Fibroblast of the aortic adventitia (primary cell): ENCODE data around the gene INPP1. TPM values are rescaled to one million over a fixed set of nuclear protein-coding genes. Genes with fewer than 3 reads are reported as not detected.
"Not testable (repeated sequence)": the region's sequence is repeated elsewhere in the genome, so short reads cannot be mapped to it uniquely, and the experiment has no call there.

Experiments used
- DNase-seq: peaks from one replicate; pipeline ENCODE4 v3.0.0-alpha.2; 2010; ENCODE audit warnings: low read depth
- H3K4me3 ChIP-seq: 2 replicates; pipeline ENCODE4 v1.5.1; 2011; ENCODE audit warnings: low read depth, mild to moderate bottlenecking, control low read depth, low read length, moderate library complexity
- total RNA-seq: library from RNA; depleted of rRNA; stranded (reverse); fragments of >200 nt; gene quantifications from 2 replicates; pipeline ENCODE4 v1.2.3, GENCODE V29; 2012; ENCODE audit warnings: low replicate concordance
- TF ChIP-seq, protein P1 (sequence below): IDR thresholded peaks from 2 replicates; pipeline ENCODE4 v1.5.1; 2011; ENCODE audit warnings: mild to moderate bottlenecking, low read length, control low read depth, inconsistent platforms; ENCODE audit not compliant: insufficient read depth

Gene INPP1
- total RNA-seq, 1 donor: 11.8 TPM

DNA sequence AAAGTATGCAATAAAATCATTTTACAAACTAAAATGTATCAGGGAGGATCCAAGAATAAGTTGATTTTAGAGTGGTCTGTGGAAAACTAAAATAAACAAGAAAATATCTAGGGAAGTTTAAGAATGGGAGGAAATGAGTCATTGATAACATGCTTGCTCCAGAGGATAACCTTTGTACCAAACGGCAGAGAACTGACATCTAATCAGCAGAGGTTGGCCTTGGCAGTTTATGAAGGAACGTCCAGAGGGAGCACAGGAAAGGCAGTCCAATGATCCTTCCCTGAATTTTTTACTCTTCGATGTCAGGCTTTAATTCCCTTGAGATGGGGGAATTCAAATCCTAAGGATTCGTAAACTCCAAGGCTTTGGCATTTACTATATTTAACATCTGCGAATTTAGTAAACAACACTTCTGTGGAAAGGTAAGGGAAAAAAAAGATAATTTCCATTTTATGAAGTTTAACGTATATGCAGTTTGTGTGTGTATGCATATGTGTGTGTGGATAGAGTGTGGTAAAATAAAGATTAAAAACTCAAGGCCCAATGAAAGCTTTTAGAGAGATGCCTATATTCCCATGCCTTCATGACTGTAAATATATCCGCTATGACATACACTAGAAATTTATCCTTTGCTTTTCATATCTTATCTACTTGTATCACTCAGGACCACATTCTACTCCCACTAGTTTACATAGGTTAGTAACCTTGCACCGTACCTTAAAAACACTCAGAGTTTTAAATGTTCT, 8.7 kb upstream of the INPP1 start:
- DNase-seq: peak; percentile 60
- TF ChIP-seq, protein P1, sequence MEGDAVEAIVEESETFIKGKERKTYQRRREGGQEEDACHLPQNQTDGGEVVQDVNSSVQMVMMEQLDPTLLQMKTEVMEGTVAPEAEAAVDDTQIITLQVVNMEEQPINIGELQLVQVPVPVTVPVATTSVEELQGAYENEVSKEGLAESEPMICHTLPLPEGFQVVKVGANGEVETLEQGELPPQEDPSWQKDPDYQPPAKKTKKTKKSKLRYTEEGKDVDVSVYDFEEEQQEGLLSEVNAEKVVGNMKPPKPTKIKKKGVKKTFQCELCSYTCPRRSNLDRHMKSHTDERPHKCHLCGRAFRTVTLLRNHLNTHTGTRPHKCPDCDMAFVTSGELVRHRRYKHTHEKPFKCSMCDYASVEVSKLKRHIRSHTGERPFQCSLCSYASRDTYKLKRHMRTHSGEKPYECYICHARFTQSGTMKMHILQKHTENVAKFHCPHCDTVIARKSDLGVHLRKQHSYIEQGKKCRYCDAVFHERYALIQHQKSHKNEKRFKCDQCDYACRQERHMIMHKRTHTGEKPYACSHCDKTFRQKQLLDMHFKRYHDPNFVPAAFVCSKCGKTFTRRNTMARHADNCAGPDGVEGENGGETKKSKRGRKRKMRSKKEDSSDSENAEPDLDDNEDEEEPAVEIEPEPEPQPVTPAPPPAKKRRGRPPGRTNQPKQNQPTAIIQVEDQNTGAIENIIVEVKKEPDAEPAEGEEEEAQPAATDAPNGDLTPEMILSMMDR: no peak
- H3K4me3 ChIP-seq: no peak overlapping the region

DNA sequence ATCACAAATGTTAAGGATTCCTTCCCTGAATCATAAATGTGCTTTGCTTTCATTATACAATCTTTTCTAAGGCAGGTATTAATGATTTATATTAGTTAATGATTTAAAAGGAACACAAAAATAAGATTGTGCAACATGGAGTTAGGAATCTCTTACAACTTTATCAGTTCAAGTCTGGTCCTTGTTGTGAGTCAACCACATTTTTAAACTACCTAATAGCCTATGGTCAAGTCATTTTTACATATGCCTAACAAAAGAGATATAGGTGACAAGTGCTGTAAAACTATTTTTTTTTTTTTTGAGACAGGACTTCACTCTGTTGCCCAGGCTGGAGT, 8.2 kb upstream of the INPP1 start:
- TF ChIP-seq, protein P1: no peak
- DNase-seq: no peak
- no peak overlapping the region for H3K4me3 ChIP-seq

DNA sequence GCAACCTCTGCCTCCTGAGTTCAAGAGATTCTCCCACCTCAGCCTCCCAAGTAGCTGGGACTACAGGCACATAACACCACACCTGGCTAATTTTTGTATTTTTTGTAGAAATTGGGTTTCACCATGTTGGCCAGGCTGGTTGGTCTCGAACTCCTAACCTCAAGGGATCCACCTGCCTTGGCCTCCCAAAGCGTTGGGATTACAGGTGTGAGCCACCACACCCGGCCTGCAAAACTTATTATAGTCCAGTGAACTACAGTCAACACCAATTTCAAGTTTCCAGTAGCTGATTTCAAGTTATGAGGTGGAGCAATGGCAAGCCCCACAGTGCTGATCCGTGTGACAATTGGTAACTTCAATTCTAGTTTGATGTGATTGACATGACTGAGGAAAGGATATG, 7.8 kb upstream of the INPP1 start:
- H3K4me3 ChIP-seq, DNase-seq: not testable (repeated sequence)

DNA sequence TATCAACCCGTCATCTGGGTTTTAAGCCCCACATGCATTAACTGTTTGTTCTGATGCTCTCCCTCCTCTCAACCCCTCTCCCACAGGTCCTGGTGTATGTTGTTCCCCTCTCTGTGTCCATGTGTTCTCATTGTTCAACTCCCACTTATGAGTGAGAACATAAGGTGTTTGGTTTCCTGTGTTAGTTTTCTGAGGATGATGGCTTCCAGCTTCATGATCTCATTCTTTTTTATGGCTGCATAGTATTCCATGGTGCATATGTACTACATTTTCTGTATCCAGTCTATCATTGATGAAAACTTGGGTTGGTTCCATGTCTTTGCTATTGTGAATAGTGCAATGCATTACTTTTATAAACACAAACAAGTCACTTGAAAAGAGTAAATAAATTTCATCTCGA, 7.0 kb upstream of the INPP1 start:
- DNase-seq: no peak
- no peak overlapping the region for H3K4me3 ChIP-seq
- TF ChIP-seq, protein P1: no peak

DNA sequence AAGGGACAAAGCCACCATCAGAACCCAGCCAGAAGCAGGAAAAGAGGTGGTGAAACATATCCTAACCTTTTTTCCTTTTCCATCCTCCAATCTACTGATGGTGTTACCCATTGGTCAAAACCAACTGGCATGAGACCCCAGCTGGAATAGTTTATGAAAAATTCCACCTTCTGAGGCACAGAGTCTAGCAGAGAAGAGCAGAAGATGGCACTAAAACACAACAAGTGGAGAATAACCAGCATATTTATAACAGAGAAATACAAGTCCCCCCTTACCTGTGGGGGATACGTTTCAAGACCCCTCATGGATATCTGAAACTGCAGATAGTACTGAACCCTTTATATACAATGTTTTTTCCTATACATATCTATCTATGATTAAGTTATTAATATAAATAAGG, 4.9 kb upstream of the INPP1 start:
- no peak overlapping the region for H3K4me3 ChIP-seq
- no peak for DNase-seq
- TF ChIP-seq, protein P1: no peak

DNA sequence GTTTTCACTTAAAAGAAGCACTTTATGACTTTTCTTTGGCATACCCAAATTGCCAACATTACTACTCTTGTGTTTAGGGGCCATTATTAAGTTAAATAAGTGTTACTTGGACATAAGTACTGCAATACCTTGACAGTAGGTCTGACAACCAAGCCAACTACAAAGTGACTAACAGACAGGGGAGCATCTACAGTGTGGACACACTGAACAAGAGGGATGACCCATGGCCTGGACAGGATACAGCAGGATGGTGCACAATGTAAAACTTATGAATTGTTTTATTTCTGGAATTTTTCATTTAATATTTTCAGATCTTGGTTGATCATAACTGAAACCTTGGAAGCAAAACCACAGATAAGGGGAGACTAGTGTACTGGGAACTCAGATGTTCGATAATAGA, 4.0 kb upstream of the INPP1 start:
- DNase-seq: no peak
- no peak overlapping the region for H3K4me3 ChIP-seq
- TF ChIP-seq, protein P1: no peak

DNA sequence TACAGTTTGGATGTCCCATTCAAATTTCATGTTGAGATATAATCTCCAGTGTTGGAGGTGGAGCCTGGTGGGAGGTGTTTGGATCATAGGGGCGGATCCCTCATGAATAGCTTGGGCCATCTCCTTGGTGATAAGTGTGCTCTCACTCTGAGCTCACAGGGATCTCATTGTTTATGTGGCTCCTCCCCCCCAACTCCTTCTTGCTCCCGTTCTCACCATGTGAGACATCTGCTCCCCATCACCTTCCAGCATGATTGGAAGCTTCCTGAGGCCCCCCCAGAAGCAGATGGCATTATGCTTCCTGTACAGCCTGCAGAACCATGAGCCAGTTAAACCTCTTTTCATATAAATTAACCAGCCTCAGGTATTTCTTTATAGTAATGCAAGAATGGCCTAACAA, 3.0 kb upstream of the INPP1 start:
- H3K4me3 ChIP-seq: no peak overlapping the region
- TF ChIP-seq, protein P1: no peak
- no peak for DNase-seq
